OCI-LY1 (cell line): ENCODE data around the gene SEMA3A.

Experiments
- CTCF ChIP-seq: fragments of 200-600 bp; sonication (generic), shearing (Covaris generic); IDR thresholded peaks from 2 replicates; pipeline ENCODE4 v1.5.1; 2017; ENCODE audit warnings: mild to moderate bottlenecking, antibody characterized with exemption, low read length, moderate library complexity, mixed read lengths
- EZH2 ChIP-seq: fragments of 200-600 bp; sonication (generic), shearing (Covaris generic); IDR thresholded peaks from 2 replicates; pipeline ENCODE4 v1.8.0; 2017; ENCODE audit warnings: borderline replicate concordance, mixed run types, mild to moderate bottlenecking, antibody characterized with exemption, low read length, moderate library complexity, mixed read lengths

- TF ChIP-seq CTCF = no peak
- no peak for TF ChIP-seq EZH2
These were observed 197.7 kb downstream of the SEMA3A start for GRCh38 chr7:83996879-83997278.
